ENCODE measurements around the gene ZNF654. TPM values are rescaled to one million over a fixed set of nuclear protein-coding genes. Genes with fewer than 3 reads are reported as not detected.
A peak's percentile ranks its signal among the peaks of the same experiment; 100 is the strongest.
"Not testable (repeated sequence)": the region's sequence is repeated elsewhere in the genome, so short reads cannot be mapped to it uniquely, and the experiment has no call there.

The ZNF654 gene
- total RNA-seq: 10 to 100 TPM; 16.2 to 17.2 TPM

GRCh38 chr3:88058581-88059379 is at the start of gene ZNF654, which contains the start of gene CGGBP1:
Gene ZNF654 (plus strand): TSS chr3:88059255. CDS start chr3:88059320, 65 bp downstream.
Gene CGGBP1 (minus strand): TSS chr3:88059005. CDS start chr3:88055976, 3,029 bp downstream.
- Mint-ChIP-seq H3K4me1 (peaks cover 44% of the 10 kb centered on the region), H3K27ac (peak within 1 kb of the TSS; percentile 97), H3K36me3 (peaks cover 32% of the 10 kb centered on the region), H3K27me3 (no peaks in the 10 kb centered on the region), H3K4me3 (peak within 1 kb of the TSS; percentile 92), H3K9me3 (no peaks in the 10 kb centered on the region)
- peak; percentile 96 for DNase-seq

- DNase-seq: no peak
- Mint-ChIP-seq H3K36me3 (no peaks in the 10 kb centered on the region), H3K4me3 (no peak overlapping the region), H3K27ac (no peak overlapping the region), H3K27me3 (no peaks in the 10 kb centered on the region), H3K4me1 (no peaks in the 10 kb centered on the region), H3K9me3 (no peaks in the 10 kb centered on the region)
These were observed 48.2 kb upstream of the ZNF654 start for GRCh38 chr3:88010810-88011209.

GRCh38 chr3:88013592-88013991 is 45.5 kb upstream of the ZNF654 start:
- Mint-ChIP-seq H3K4me1 (peaks cover 4% of the 10 kb centered on the region), H3K9me3 (no peaks in the 10 kb centered on the region), H3K36me3 (no peaks in the 10 kb centered on the region), H3K4me3 (no peak overlapping the region), H3K27me3 (no peaks in the 10 kb centered on the region), H3K27ac (no peak overlapping the region)
- no peak for DNase-seq

- not testable (repeated sequence) for H3K27me3 Mint-ChIP-seq, H3K4me3 Mint-ChIP-seq, H3K27ac Mint-ChIP-seq, H3K36me3 Mint-ChIP-seq, DNase-seq, H3K9me3 Mint-ChIP-seq, H3K4me1 Mint-ChIP-seq
These were observed 43.4 kb upstream of the ZNF654 start for GRCh38 chr3:88015656-88016055.

GRCh38 chr3:88019024-88019423 is 40.0 kb upstream of the ZNF654 start:
- Mint-ChIP-seq H3K36me3 (no peaks in the 10 kb centered on the region), H3K4me1 (peaks cover 10% of the 10 kb centered on the region), H3K4me3 (no peak overlapping the region), H3K27me3 (no peaks in the 10 kb centered on the region), H3K9me3 (no peaks in the 10 kb centered on the region), H3K27ac (no peak overlapping the region)
- no peak for DNase-seq

GRCh38 chr3:88025001-88025552 is 34.0 kb upstream of the ZNF654 start:
- no peak overlapping the region for H3K27ac Mint-ChIP-seq
- H3K27me3 Mint-ChIP-seq: no peaks in the 10 kb centered on the region
- no peak for DNase-seq
- H3K4me1 Mint-ChIP-seq: peaks cover 9% of the 10 kb centered on the region
- H3K4me3 Mint-ChIP-seq: no peak overlapping the region
- H3K9me3 Mint-ChIP-seq: no peaks in the 10 kb centered on the region
- no peaks in the 10 kb centered on the region for H3K36me3 Mint-ChIP-seq

- Mint-ChIP-seq H3K4me1 (peaks cover 25% of the 10 kb centered on the region), H3K27me3 (no peaks in the 10 kb centered on the region), H3K36me3 (no peaks in the 10 kb centered on the region), H3K9me3 (no peaks in the 10 kb centered on the region), H3K27ac (no peak overlapping the region), H3K4me3 (no peak overlapping the region)
- DNase-seq: no peak
These were observed 30.2 kb upstream of the ZNF654 start for GRCh38 chr3:88028876-88029275.

- DNase-seq: no peak
- Mint-ChIP-seq H3K36me3 (peaks cover 3% of the 10 kb centered on the region), H3K4me1 (peaks cover 32% of the 10 kb centered on the region), H3K9me3 (no peaks in the 10 kb centered on the region), H3K27ac (no peak overlapping the region), H3K27me3 (no peaks in the 10 kb centered on the region), H3K4me3 (no peak overlapping the region)
These were observed 28.8 kb upstream of the ZNF654 start for GRCh38 chr3:88030210-88030609.

GRCh38 chr3:88031642-88032077 is 27.4 kb upstream of the ZNF654 start:
- no peaks in the 10 kb centered on the region for H3K27me3 Mint-ChIP-seq
- DNase-seq: no peak
- H3K4me1 Mint-ChIP-seq: peaks cover 32% of the 10 kb centered on the region
- peaks cover 3% of the 10 kb centered on the region for H3K36me3 Mint-ChIP-seq
- H3K27ac Mint-ChIP-seq: peak overlapping the region; percentile 80
- no peaks in the 10 kb centered on the region for H3K9me3 Mint-ChIP-seq
- peak overlapping the region; percentile 75 for H3K4me3 Mint-ChIP-seq

GRCh38 chr3:88032245-88032644 is 26.8 kb upstream of the ZNF654 start:
- Mint-ChIP-seq H3K4me1 (peaks cover 32% of the 10 kb centered on the region), H3K36me3 (peaks cover 3% of the 10 kb centered on the region), H3K9me3 (no peaks in the 10 kb centered on the region), H3K4me3 (peak overlapping the region; percentile 75), H3K27me3 (no peaks in the 10 kb centered on the region), H3K27ac (peak overlapping the region; percentile 74)
- DNase-seq: no peak

- Mint-ChIP-seq H3K27me3 (no peaks in the 10 kb centered on the region), H3K9me3 (no peaks in the 10 kb centered on the region), H3K27ac (no peak overlapping the region), H3K4me1 (peaks cover 32% of the 10 kb centered on the region), H3K36me3 (peaks cover 3% of the 10 kb centered on the region), H3K4me3 (no peak overlapping the region)
- no peak for DNase-seq
These were observed 26.0 kb upstream of the ZNF654 start for GRCh38 chr3:88033079-88033478.

- H3K36me3 Mint-ChIP-seq: peaks cover 3% of the 10 kb centered on the region
- no peaks in the 10 kb centered on the region for H3K9me3 Mint-ChIP-seq
- no peak overlapping the region for H3K4me3 Mint-ChIP-seq
- DNase-seq: no peak
- no peaks in the 10 kb centered on the region for H3K27me3 Mint-ChIP-seq
- H3K4me1 Mint-ChIP-seq: peaks cover 32% of the 10 kb centered on the region
- no peak overlapping the region for H3K27ac Mint-ChIP-seq
These were observed 25.2 kb upstream of the ZNF654 start for GRCh38 chr3:88033808-88034207.

- Mint-ChIP-seq H3K4me1 (peaks cover 29% of the 10 kb centered on the region), H3K4me3 (no peak overlapping the region), H3K36me3 (peaks cover 3% of the 10 kb centered on the region), H3K9me3 (no peaks in the 10 kb centered on the region), H3K27me3 (no peaks in the 10 kb centered on the region), H3K27ac (no peak overlapping the region)
- DNase-seq: no peak
These were observed 24.4 kb upstream of the ZNF654 start for GRCh38 chr3:88034491-88035275.

GRCh38 chr3:88036221-88036620 is 22.8 kb upstream of the ZNF654 start:
- DNase-seq: no peak
- Mint-ChIP-seq H3K27me3 (no peaks in the 10 kb centered on the region), H3K4me1 (peaks cover 24% of the 10 kb centered on the region), H3K27ac (no peak overlapping the region), H3K9me3 (no peaks in the 10 kb centered on the region), H3K36me3 (peaks cover 3% of the 10 kb centered on the region), H3K4me3 (no peak overlapping the region)

GRCh38 chr3:88038566-88038965 is 20.5 kb upstream of the ZNF654 start:
- H3K27ac Mint-ChIP-seq: no peak overlapping the region
- H3K36me3 Mint-ChIP-seq: peaks cover 3% of the 10 kb centered on the region
- peaks cover 11% of the 10 kb centered on the region for H3K4me1 Mint-ChIP-seq
- no peak for DNase-seq
- no peaks in the 10 kb centered on the region for H3K9me3 Mint-ChIP-seq
- no peak overlapping the region for H3K4me3 Mint-ChIP-seq
- H3K27me3 Mint-ChIP-seq: no peaks in the 10 kb centered on the region

Data from activated naive CD8-positive, alpha-beta T cell treated with anti-CD3 and anti-CD28 coated beads for 36 hours (primary cell).